Ovary (tissue), 9 donors: ENCODE measurements around the gene UQCRC1. TPM values are rescaled to one million over a fixed set of nuclear protein-coding genes. Genes with fewer than 3 reads are reported as not detected.

Experiments used
- DNase-seq, 5 donors: peaks; one replicate each; pipeline ENCODE4 v3.0.0-alpha.2; 2019 to 2020
- H3K27ac ChIP-seq, 2 donors: fragments of 200-600 bp; one replicate each; pipeline versions ENCODE4 v1.5.1 to v1.8.0; 2019 to 2022
- H3K27me3 ChIP-seq: fragments of 200-600 bp; one replicate; pipeline ENCODE4 v1.8.0; 2022
- H3K36me3 ChIP-seq: fragments of 200-600 bp; sonication (generic); one replicate; pipeline ENCODE4 v1.5.1; 2019
- H3K4me1 ChIP-seq: one replicate; pipeline ENCODE4 v1.8.1; 2013; ENCODE audit warnings: mild to moderate bottlenecking, moderate library complexity; ENCODE audit not compliant: insufficient read depth
- H3K4me3 ChIP-seq: fragments of 200-600 bp; sonication (generic); one replicate; pipeline ENCODE4 v1.5.1; 2017
- H3K9me3 ChIP-seq, 2 donors: fragments of 200-600 bp in 1 of 2; sonication (generic) in 1 of 2; one replicate each; pipeline versions ENCODE4 v1.5.1 to v1.8.1; 2013 to 2019; ENCODE audit warnings: mild to moderate bottlenecking in 1 of 2, moderate library complexity in 1 of 2
- CTCF ChIP-seq, 3 donors: fragments of 450-650 bp in 2 of 3; fragments of 200-600 bp in 1 of 3; IDR thresholded peaks; one replicate each; pipeline versions ENCODE4 v1.5.1 to v1.8.0; 2016 to 2022; ENCODE audit warnings: antibody characterized with exemption in 3 of 3, mild to moderate bottlenecking in 1 of 3
- EP300 ChIP-seq: sonication (generic); formaldehyde crosslinking; IDR thresholded peaks from one replicate; pipeline ENCODE4 v1.6.1; 2017; ENCODE audit warnings: antibody characterized with exemption
- POLR2A ChIP-seq: fragments of 450-650 bp; IDR thresholded peaks from one replicate; pipeline ENCODE4 v1.6.1; 2017; ENCODE audit warnings: antibody characterized with exemption, mild to moderate bottlenecking, moderate library complexity
- WGBS, 3 donors: extraction: QIAGEN DNeasy Blood & Tissue Kit in 1 of 3; methylation state at CpG; one replicate each; pipeline versions ENCODE4 v1.1.5 to v1.1.7; 2013 to 2017; 5-methylcytosine and 5-hydroxymethylcytosine counted together
- intact Hi-C, 4 donors: fragments of 100-400 bp; cut with DNase I; formaldehyde crosslinking; loops; one replicate each; pipeline versions ENCODE4 v1.11.0 to v1.15.1; 2022 to 2023
- polyA plus RNA-seq, 2 donors: library from polyadenylated mRNA; stranded (reverse); fragments of 200-250 nt in 1 of 2; fragments of 350-450 nt in 1 of 2; fragmentation: Illumina TruSeq in 1 of 2; extraction: RNeasy Lipid Tissue Mini Kit (QIAGEN cat#74804) in 1 of 2; gene quantifications; one replicate each; pipeline ENCODE4 v1.2.3, GENCODE V29; 2013 to 2014
- total RNA-seq, 7 donors: library from RNA; depleted of rRNA in 2 of 7; stranded (reverse); fragments of >200 nt in 2 of 7; fragmentation: NEBNext Ultra II Directional in 3 of 7; extraction: Animal tissue kit (Norgen Biotek cat#: 25700) in 3 of 7; gene quantifications; one replicate each; pipeline versions ENCODE4 v1.1.0 to v1.2.4, GENCODE V29; 2016 to 2023
- donor health status: DM: no; HTN: no; CAD: no; lungs with moderate emphysema.
- donor health status: DM: no; HTN: no; CAD: no.
- donor health status: Bipolar disorder and iron deficiency.
- donor health status: DM: yes; HTN: yes; CAD: no.
- donor health status: DM: no; HTN: no; CAD: no.
- donor health status: DM: yes; HTN: yes; CAD: no.

UQCRC1 gene
- total and polyA plus RNA-seq, 9 donors: 102 to 153 (median 118) TPM

- WGBS, 3 donors: 11 to 44% (median 19%) methylated on average over 9 to 30 of the region's 30 CpGs
- TF ChIP-seq CTCF (IDR thresholded peaks at IDR 0.05) (no peak), POLR2A (no peak), EP300 (no peak)
- H3K27me3 ChIP-seq: no peaks in the 10 kb centered on the region
- H3K27ac ChIP-seq: no peak overlapping the region
- H3K4me3 ChIP-seq: peak overlapping the region; percentile 53
- H3K9me3 ChIP-seq: no peaks in the 10 kb centered on the region
- H3K4me1 ChIP-seq: peaks cover 6% of the 10 kb centered on the region
- no peak for DNase-seq
- intact Hi-C loops: no loop called here
- H3K36me3 ChIP-seq: no peaks in the 10 kb centered on the region
These were observed 46.2 kb upstream of the UQCRC1 start for GRCh38 chr3:48655606-48656005.

DNA sequence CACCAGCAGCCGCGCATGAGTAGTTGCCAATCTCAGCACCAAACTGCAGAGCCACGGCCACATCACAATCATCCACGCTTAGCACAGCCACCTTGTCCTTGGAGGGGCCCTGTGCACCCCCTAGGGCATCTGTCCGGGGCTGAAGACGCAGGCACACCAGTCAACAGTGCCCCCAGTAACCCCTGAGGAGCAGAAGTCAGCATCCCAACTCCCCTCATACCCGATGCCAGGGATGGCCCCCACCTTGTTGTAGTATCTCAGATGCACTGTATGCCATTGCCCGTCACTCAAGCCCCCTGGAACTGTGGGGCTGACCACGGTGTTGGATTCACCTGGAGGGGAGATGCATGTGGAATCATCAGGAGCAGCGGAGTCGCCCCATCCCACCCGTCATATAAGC lies 45.6 kb upstream of the UQCRC1 start:
- Histone ChIP-seq H3K36me3 (no peaks in the 10 kb centered on the region), H3K9me3 (no peaks in the 10 kb centered on the region), H3K4me1 (peaks cover 6% of the 10 kb centered on the region), H3K4me3 (no peak overlapping the region), H3K27me3 (no peaks in the 10 kb centered on the region), H3K27ac (no peak overlapping the region)
- TF ChIP-seq CTCF (IDR thresholded peaks at IDR 0.05): no peak
- no peak for TF ChIP-seq EP300
- TF ChIP-seq POLR2A: no peak
- WGBS, 3 donors: 91 to 95% (median 93%) methylated on average over 12 of the region's 12 CpGs
- no peak for DNase-seq
- intact Hi-C loops: no loop called here

DNA sequence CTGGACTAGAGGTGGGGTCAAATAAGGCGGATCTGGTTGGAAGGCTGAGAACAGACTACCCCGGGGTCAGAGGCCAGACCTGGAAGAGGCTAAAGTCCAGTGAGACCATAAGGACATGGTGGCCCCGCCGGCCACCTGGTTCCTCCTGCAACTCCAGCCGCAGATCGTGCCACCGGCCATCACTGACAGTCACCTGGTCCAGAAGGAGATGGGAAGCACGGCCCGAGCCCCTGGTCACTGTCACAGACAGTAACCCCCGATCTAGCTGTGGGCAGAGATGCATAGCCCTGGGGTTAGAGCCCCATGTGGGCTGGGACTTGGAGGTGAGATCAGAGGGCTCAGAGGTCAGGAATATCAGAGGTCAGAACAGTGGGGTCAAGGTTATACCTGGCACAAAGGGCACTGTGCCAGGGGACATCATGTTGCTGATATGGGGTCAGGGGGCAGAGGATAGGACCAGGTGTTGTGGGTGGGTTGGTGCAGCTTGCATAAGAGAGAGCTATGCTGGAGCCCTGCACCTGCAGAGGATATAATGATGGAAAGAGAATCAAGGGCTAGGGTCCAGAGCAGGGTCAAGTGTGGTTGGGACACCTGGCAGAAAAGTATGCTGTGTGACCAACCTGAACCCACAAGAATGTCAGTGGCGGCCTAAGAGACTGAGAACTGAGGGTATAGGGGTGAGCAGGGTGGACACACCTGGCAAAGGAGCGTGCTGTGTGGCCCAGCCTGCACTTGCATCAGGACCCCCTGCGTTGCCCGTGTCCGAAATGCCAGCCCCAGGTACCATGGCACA lies 43.7 kb upstream of the UQCRC1 start:
- H3K36me3 ChIP-seq: no peaks in the 10 kb centered on the region
- no peak for DNase-seq
- intact Hi-C loops: no loop called here
- H3K9me3 ChIP-seq: no peaks in the 10 kb centered on the region
- 93 to 96% (median 93%) methylated on average over 15 of the region's 15 CpGs for WGBS, 3 donors
- H3K4me1 ChIP-seq: peaks cover 6% of the 10 kb centered on the region
- no peaks in the 10 kb centered on the region for H3K27me3 ChIP-seq
- H3K4me3 ChIP-seq: no peak overlapping the region
- TF ChIP-seq EP300 (no peak), POLR2A (no peak), CTCF (IDR thresholded peaks at IDR 0.05) (no peak)
- no peak overlapping the region for H3K27ac ChIP-seq

GRCh38 chr3:48651771-48652170 lies 42.3 kb upstream of the UQCRC1 start:
- 83 to 92% (median 92%) methylated on average over 10 to 11 of the region's 11 CpGs for WGBS, 3 donors
- TF ChIP-seq POLR2A (no peak), EP300 (no peak), CTCF (IDR thresholded peaks at IDR 0.05) (no peak)
- H3K4me1 ChIP-seq: peaks cover 5% of the 10 kb centered on the region
- H3K27me3 ChIP-seq: no peaks in the 10 kb centered on the region
- no peaks in the 10 kb centered on the region for H3K9me3 ChIP-seq
- no peaks in the 10 kb centered on the region for H3K36me3 ChIP-seq
- intact Hi-C loops: no loop called here
- no peak overlapping the region for H3K4me3 ChIP-seq
- no peak for DNase-seq
- H3K27ac ChIP-seq: no peak overlapping the region
